Pulmonary artery endothelial cell (primary cell): ENCODE measurements around the gene GBGT1. TPM values are rescaled to one million over a fixed set of nuclear protein-coding genes. Genes with fewer than 3 reads are reported as not detected.

Source experiments
- DNase-seq: peaks from one replicate; pipeline ENCODE4 v3.0.0-alpha.2; 2011; ENCODE audit warnings: low read depth, low spot score
- total RNA-seq: library from RNA; depleted of rRNA; stranded (reverse); fragments of >200 nt; gene quantifications from 2 replicates; pipeline ENCODE4 v1.2.3, GENCODE V29; 2014

Gene GBGT1
- total RNA-seq, 1 donor from 2014 or later = 17.3 TPM

DNA sequence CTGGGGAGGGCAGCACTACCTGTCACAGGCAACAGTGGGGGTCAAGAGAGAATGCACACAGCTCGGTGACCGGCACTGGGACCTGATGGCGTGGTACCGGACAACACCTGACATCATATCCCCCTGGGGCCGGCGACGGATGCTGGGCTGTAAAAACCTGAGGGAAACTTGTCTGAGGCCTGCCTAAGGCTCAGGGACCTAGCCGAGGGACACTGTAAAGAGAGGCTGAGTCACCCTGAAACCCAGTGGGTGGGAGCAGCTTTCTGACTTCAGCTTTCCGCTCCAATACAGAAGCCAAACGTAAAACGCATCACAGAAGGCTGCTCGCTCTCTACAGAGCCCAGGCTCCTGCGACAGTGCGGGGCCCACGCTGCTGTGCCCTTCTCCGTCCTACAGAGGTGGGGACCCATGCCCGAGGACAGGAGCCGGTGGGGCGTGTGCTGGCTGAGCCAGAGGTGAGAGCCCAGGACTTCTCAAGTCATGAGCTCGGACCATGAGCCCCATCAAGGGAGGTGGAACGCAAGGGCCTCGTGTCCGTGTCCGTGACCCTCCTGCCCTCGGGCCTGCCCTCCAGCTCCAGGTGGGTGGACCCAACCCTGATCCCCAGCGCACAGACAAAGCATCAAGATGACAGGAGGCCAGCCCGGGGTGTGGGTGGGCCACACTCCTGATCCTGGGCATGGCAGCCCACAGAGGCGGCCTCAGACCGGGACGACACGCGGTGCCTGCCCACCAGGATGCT lies 47.9 kb downstream of the GBGT1 start:
- no peak for DNase-seq

DNA sequence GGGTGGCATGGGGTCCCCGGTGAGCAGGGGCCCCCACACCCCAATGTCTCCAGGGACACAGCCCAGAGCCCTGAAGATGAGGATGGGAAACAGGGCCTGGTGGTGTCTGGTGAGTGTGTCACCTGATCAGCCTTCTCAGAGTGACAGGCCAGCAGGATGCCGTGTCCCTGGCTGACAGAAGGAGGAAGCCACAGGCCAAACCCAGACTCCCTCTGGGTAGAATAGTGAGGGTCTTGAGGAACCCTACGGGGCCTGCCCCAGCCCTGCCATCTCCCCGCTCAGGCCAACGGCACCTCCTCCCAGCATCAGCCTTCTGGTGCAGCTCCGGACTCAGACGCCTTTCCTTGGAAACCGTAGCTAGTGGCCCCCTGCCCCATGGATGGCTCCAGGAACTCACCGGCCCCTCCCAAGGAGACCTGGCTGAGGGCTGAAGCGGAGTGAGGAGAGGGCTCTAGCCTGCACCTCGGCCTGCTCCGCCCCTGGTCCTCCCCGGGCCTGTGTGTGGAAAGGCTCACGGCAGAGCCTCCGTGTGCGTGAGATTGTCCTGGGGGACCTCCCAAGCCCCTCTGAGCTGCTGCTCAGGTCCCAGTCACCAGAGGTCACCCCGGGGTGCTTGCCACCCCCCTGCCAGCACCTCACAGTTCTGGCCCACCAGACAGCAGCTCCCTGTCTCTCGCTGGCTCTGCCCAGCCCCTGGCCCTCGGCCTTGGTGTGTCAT lies 48.7 kb downstream of the GBGT1 start:
- DNase-seq = no peak

- DNase-seq = no peak
Observed at GRCh38 chr9:133113949-133114885, 49.5 kb downstream of the GBGT1 start.

- DNase-seq = no peak
Observed at GRCh38 chr9:133113163-133113948, 50.4 kb downstream of the GBGT1 start.

GRCh38 chr9:133112663-133113026 lies 51.1 kb downstream of the GBGT1 start:
- no peak for DNase-seq

DNA sequence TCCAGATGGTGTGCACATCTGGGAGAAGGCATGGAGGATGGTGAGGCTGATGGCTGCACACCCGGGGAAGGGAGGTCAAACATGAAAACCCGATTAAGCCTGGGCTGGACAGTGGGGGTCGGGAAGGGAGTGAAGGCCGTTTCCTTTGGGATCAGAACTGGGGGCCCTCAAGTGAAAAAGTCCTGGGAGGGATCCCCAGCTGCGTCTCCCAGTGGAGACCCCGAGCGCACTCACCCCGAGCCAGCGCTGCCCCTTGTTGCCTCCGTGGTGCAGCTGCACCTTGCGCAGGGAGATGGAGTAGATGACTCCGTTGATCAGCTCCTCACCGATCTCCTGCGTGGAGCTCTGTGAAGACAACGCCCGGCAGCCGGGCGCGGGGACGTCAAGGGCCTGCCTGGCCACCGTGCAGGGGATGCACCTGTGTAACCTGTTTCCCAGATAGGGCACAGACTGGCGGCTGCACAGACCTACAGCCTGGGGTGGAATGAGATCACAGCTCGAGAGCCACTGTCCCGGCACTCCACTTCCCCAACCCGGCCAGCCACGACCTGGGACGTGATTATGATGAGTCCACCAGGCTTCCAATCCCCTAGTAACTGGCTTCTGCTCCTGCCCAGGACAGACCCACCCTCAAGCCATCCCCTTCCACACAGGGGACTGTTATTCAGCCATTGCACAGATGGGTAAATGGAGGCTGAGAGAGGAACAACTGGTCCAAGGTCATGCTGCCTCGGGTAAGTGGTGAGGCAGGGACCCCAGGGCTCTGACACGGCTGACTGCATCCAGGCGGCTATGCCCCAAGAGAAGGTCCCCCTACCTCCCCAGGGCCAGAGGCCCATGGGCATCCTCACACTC lies 51.7 kb downstream of the GBGT1 start:
- DNase-seq = no peak

DNA sequence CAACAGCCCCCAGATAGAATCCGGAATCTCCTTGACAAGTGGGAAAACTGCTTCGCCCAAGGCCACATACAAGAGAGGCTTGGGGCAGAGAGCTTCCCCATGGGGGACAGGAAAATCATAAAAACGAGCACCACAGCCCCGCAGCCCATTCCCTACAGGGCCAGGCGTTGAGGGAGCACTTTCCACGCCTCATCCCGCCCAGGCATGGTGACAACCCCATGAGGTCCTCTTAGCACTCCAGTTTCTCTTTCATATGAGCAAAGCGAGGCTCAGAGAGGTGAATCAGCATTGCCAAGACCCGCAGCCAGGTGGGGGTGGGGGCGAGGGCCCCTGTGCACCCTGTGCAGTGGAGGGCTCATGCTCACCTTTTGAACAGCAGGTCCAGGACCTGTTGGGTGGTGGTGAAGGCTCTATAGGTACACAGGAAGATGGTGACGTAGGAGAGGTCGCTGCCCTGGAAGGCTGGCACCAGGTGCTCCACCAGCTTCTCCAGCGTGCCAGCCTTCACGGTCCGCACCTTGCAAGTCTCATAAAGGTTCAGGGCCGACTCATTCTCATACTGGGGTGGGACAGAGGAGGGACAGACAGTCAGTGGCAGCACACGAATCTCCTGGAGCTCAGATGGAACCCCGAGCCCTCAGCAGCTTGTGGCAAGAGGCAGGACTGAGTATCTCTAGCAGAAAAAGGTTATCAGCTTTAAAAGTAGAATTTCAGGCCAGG lies 53.6 kb downstream of the GBGT1 start:
- no peak for DNase-seq

DNA sequence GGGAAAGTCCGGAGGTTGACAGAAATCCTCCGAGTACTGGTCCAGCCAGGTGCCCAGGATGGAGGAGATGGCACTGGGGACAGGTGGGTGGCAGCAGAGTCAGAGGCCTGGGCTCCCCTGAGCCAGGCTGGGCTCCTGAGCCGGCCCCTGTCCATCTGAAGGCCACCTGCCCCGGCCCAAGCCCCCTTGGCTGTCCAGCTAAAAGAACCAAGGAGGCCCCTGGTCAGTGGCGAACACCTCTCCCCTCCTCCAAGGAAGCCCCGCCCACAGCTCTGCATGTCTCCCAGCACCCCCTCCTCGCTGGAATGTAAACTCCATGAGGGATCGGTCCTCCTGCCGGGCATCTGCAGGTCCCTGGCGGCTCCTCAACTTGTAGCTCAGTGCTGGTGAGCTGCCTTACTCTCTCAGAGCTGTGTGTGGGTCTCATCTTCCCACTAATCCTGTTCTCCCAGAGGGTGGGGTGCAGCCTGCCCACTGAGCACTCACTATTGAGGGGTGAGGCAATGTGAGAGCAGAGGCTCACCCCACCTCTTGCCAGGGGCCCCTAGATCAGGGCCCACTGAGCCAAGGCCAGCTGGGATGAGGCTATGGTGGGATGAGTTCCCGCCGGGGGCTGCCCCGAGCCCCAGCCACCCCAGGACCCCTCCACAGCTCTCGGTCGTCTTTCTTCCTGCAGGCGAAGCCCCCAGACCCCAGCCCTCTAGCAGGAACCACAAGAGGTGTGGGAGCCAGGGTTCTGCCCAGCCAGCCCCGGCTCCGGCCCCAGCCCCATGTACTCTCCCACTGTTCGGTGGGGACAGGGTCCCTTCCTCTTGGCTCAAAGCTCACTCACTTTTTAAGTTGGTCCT lies 54.7 kb downstream of the GBGT1 start:
- DNase-seq = no peak

DNA sequence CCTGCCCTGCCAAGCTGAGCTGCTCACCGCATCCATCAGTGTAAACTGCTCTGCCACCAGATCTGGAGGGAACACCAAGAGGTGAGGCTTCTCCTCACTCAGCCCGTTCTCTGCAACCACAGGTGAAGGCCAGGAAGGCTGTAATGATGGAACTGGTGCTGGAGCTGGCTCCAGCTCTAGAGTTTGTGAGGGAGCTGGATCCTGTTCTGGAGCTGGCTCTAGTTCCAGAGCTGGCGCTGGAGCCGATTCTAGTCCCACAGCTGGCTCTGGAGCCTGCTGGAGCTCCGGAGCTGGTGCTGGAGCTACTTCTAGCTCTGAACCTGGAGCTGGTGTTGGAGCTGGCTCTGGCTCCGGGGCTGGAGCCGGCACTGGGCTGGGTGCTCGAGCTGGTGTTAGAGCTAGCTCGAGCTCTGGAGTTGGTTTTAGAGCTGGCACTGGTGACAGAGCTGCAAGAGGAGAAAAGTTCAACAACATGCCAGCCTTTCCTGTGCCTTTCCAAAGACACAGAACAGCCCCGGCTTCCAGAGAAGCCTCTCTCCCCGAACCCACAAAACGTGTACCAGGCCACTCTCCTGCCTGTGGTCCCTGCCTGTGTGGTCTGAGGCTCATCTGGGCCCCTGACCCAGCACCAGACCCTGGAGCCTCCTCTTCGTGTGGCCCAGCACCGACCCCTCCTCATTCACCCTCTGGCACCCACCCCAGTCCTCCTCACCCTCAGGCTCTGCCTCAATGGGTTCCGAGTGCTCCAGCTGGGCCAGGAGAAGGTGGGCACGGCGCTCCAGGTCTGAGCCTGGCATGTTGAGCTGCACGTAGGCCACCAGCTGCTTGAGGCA lies 55.5 kb downstream of the GBGT1 start:
- no peak for DNase-seq

- DNase-seq = no peak
Observed at GRCh38 chr9:133107245-133107722, 56.4 kb downstream of the GBGT1 start.

DNA sequence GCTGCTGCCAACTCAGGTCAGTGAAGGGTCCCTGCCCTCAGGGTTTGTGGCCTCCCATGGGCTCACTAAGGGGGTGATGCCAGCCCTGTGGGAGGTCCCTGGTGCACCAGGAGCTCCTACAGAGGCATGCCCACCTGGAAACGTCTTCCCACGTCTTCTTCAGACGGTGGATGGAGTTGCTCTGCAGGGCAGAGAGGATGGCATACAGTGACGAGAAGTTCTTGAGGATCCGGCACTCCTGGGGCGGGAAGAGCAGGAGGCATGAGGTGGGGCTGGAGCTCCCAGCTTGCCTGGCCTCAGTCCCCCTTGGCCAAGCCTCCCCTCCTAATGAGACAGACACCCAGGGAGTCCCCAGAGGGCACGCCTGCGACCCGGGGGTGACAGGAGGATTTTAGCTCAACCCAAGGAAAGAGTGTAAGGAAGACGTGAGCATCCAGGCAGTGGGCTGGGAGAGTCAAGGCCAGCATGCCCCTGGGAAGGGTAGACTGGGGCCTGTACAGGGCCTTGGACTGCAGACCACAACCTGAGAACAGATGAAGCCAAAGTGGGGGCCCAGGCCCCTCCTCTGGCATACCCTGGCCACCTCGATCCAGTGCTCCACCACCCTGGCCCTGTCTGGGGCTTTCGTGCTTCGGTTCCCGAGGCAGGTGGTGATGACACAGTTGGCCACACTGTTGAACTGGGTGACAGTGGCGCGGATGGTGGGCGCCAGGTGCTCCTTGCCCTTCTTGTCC lies 57.0 kb downstream of the GBGT1 start:
- no peak for DNase-seq

- DNase-seq = no peak
Observed at GRCh38 chr9:133105461-133105770, 58.3 kb downstream of the GBGT1 start.

- no peak for DNase-seq
Observed at GRCh38 chr9:133104718-133105460, 58.8 kb downstream of the GBGT1 start.

DNA sequence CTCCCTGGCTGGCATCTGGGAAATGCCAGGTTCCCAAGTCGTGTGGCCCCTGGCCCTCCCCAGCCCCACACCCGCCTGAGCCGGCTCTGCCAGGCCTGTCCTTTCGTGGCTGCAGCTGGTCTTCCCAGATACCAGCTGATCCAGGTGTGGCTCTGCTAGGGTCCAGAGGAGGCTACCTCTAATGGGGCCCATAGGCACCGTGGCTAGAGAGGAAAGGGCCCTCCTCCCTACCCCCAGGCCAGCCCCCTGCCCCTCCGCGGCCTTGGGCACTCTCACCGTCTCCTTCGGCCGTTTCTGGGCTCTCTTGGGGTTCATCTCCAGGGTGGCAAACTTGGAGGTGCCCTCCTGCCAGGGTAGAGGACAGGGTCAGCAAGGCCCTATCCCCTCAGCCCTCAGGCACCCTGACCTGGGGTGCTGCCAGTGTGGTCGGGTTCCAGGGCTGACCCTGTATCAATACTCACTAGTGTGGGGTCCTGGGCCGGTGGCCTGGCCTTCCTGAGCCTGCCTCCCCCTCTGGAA lies 59.7 kb downstream of the GBGT1 start:
- DNase-seq = no peak

DNA sequence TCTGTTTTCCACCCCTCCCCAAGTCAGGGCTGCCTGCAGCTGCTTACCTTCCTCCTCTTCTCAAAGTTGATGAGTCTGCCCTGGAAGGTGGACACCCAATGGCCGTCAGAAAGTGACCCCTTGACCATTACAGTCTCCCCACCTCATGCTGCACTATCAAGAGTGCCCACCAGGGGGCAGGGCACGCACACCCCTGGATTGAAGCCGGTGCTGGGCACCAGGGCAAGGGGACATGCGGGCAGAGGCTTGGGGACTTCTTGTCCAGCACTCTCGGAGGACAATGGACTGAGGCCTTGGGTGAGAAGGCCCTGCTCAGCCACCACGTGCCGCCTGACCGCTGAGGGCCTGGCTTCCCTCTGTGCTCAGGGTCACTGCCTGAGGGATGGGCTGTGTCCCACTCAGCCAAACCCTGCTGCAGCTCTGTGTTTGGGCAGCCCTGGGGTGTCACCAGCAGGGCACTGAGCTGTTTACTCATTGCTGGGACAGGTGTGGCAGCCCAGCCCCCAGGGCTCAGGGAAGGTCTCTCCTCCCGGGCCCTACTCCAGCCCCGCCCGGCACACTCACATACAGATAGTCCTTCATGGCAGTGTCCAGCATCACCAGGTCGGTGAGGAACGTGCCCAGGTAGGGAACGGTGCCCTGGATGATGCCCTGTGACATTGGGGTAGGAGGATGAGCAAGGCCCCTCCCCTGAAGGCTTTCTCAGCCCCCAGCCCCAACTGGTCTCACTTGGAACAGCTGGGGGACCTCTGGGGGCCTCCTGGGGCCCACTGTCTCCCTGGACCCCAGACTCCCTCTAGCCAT lies 60.3 kb downstream of the GBGT1 start:
- DNase-seq = no peak
